Liver (tissue), 3 donors: Measurements from ENCODE around the gene CARMIL1.

Experiments used
- ATF3 ChIP-seq: IDR thresholded peaks from 2 replicates; pipeline ENCODE4 v1.6.1; 2016; ENCODE audit warnings: antibody characterized with exemption
- CTCF ChIP-seq: fragments of 150-350 bp; IDR thresholded peaks from 2 replicates; pipeline ENCODE4 v1.5.1; 2017; ENCODE audit warnings: improper control_type of control experiment, low read depth, low read length; ENCODE audit not compliant: missing input control
- GABPA ChIP-seq, 2 donors: IDR thresholded peaks in 1 of 2; conservative IDR thresholded peaks in 1 of 2; 2 replicates each; pipeline ENCODE4 v1.6.1; 2016; ENCODE audit warnings: antibody characterized with exemption in 2 of 2, mild to moderate bottlenecking in 1 of 2, moderate library complexity in 1 of 2
- HNF4A ChIP-seq, 2 donors: conservative IDR thresholded peaks; 2 replicates each; pipeline ENCODE4 v1.6.1; 2016; ENCODE audit warnings: antibody characterized with exemption in 2 of 2, mild to moderate bottlenecking in 2 of 2
- JUND ChIP-seq, 2 donors: IDR thresholded peaks; 2 replicates each; pipeline ENCODE4 v1.6.1; 2016; ENCODE audit warnings: antibody characterized with exemption in 2 of 2
- MAX ChIP-seq: IDR thresholded peaks from 2 replicates; pipeline ENCODE4 v1.6.1; 2016; ENCODE audit warnings: antibody characterized with exemption
- RAD21 ChIP-seq, 2 donors: IDR thresholded peaks; 2 replicates each; pipeline ENCODE4 v1.6.1; 2016; ENCODE audit warnings: antibody characterized with exemption in 2 of 2, mild to moderate bottlenecking in 2 of 2
- REST ChIP-seq: IDR thresholded peaks from 2 replicates; pipeline ENCODE4 v1.6.1; 2016; ENCODE audit warnings: antibody characterized with exemption, mild to moderate bottlenecking
- RXRA ChIP-seq, 2 donors: IDR thresholded peaks; 2 replicates each; pipeline ENCODE4 v1.6.1; 2017 to 2018; ENCODE audit warnings: antibody characterized with exemption in 2 of 2, mild to moderate bottlenecking in 1 of 2
- SP1 ChIP-seq: IDR thresholded peaks from 2 replicates; pipeline ENCODE4 v1.6.1; 2018; ENCODE audit warnings: antibody characterized with exemption, mild to moderate bottlenecking
- TAF1 ChIP-seq: conservative IDR thresholded peaks from 2 replicates; pipeline ENCODE4 v1.6.1; 2016; ENCODE audit warnings: antibody characterized with exemption, mild to moderate bottlenecking
- YY1 ChIP-seq: IDR thresholded peaks from 2 replicates; pipeline ENCODE4 v1.6.1; 2016; ENCODE audit warnings: antibody characterized with exemption, mild to moderate bottlenecking
- ZBTB33 ChIP-seq: IDR thresholded peaks from 2 replicates; pipeline ENCODE4 v1.6.1; 2016; ENCODE audit warnings: antibody characterized with exemption
- donor health status: healthy.
- donor health status: healthy.

GRCh38 chr6:25370178-25371036 is 91.2 kb downstream of the CARMIL1 start:
- no peak for TF ChIP-seq CTCF
- TF ChIP-seq TAF1, result no peak
- no peak for TF ChIP-seq YY1
- TF ChIP-seq SP1, result no peak
- TF ChIP-seq ZBTB33, result no peak
- no peak for TF ChIP-seq HNF4A (conservative IDR thresholded peaks at IDR 0.05)
- TF ChIP-seq MAX, result no peak
- no peak for TF ChIP-seq GABPA (IDR thresholded peaks at IDR 0.05 in 1 of 2, conservative IDR thresholded peaks at IDR 0.05 in 1 of 2)
- no peak for TF ChIP-seq RAD21 (IDR thresholded peaks at IDR 0.05)
- no peak for TF ChIP-seq REST
- TF ChIP-seq RXRA (IDR thresholded peaks at IDR 0.05), result no peak
- TF ChIP-seq ATF3, result no peak
- TF ChIP-seq JUND (IDR thresholded peaks at IDR 0.05), result no peak
